CD4-positive, alpha-beta memory T cell (primary cell): ENCODE measurements around the gene ANO1. TPM values are rescaled to one million over a fixed set of nuclear protein-coding genes. Genes with fewer than 3 reads are reported as not detected.

ENCODE experiments used
- CTCF ChIA-PET: fragments of 350-600 bp; sonication (Branson Sonifier 250); formaldehyde crosslinking; loops from one replicate; lab custom pipeline; 2021; ENCODE audit warnings: inconsistent platforms; ENCODE audit not compliant: partially characterized antibody; lab: Charles Lee
- POLR2A ChIA-PET: fragments of 350-600 bp; sonication (Branson Sonifier 250); formaldehyde crosslinking; loops from one replicate; lab custom pipeline; 2021; ENCODE audit not compliant: partially characterized antibody; lab: Charles Lee
- DNase-seq, 5 donors: peaks; one replicate each; pipeline versions ENCODE4 v3.0.0 to v3.0.0-alpha.2; 2020 to 2022; ENCODE audit warnings: mixed read lengths in 1 of 5
- H3K27ac ChIP-seq: one replicate; pipeline ENCODE4 v1.7.0; 2013; ENCODE audit warnings: low read depth, low read length
- H3K27me3 ChIP-seq: 2 replicates; pipeline ENCODE4 v1.7.0; 2013; ENCODE audit warnings: mild to moderate bottlenecking, low read length, moderate library complexity; ENCODE audit not compliant: insufficient read depth
- H3K36me3 ChIP-seq: 2 replicates; pipeline ENCODE4 v1.7.0; 2013; ENCODE audit warnings: mild to moderate bottlenecking, low read length, moderate library complexity; ENCODE audit not compliant: insufficient read depth
- H3K4me1 ChIP-seq: 2 replicates; pipeline ENCODE4 v1.7.0; 2013; ENCODE audit warnings: mild to moderate bottlenecking, low read length, moderate library complexity; ENCODE audit not compliant: insufficient read depth
- H3K4me3 ChIP-seq, 2 donors: one replicate each; pipeline ENCODE4 v1.7.0; 2013; ENCODE audit warnings: low read length in 2 of 2, mild to moderate bottlenecking in 1 of 2
- H3K9me3 ChIP-seq, 2 donors: one replicate each; pipeline ENCODE4 v1.7.0; 2013; ENCODE audit warnings: low read length in 2 of 2, control low read depth in 1 of 2; ENCODE audit not compliant: control insufficient read depth in 1 of 2
- H3K27ac Mint-ChIP-seq, 7 donors: one replicate each; pipeline ENCODE4 v1.8.0; 2020 to 2021; ENCODE audit warnings: mixed read lengths in 7 of 7, mild to moderate bottlenecking in 6 of 7, inconsistent platforms in 3 of 7, moderate library complexity in 3 of 7
- H3K27me3 Mint-ChIP-seq, 2 donors: one replicate each; pipeline ENCODE4 v1.8.0; 2020 to 2021; ENCODE audit warnings: mixed read lengths in 2 of 2
- H3K36me3 Mint-ChIP-seq, 2 donors: one replicate each; pipeline ENCODE4 v1.8.0; 2020 to 2021; ENCODE audit warnings: mixed read lengths in 2 of 2, inconsistent platforms in 1 of 2, mild to moderate bottlenecking in 1 of 2
- H3K4me1 Mint-ChIP-seq, 4 donors: one replicate each; pipeline ENCODE4 v1.8.0; 2020 to 2021; ENCODE audit warnings: mixed read lengths in 4 of 4, mild to moderate bottlenecking in 1 of 4
- H3K4me3 Mint-ChIP-seq, 8 donors: one replicate each; pipeline ENCODE4 v1.8.0; 2020 to 2021; ENCODE audit warnings: mixed read lengths in 8 of 8, mild to moderate bottlenecking in 7 of 8, moderate library complexity in 6 of 8, inconsistent platforms in 3 of 8
- H3K9me3 Mint-ChIP-seq, 8 donors: one replicate each; pipeline ENCODE4 v1.8.0; 2020 to 2021; ENCODE audit warnings: mixed read lengths in 8 of 8, mild to moderate bottlenecking in 5 of 8, inconsistent platforms in 3 of 8, moderate library complexity in 1 of 8
- intact Hi-C: fragments of 100-400 bp; cut with micrococcal nuclease; formaldehyde crosslinking; loops from one replicate; pipeline ENCODE4 v1.15.1; 2023
- polyA plus RNA-seq, 2 donors: library from polyadenylated mRNA; unstranded; fragments of 300-500 nt; fragmentation: Illumina TruSeq; gene quantifications; one replicate each; pipeline ENCODE4 v1.2.3, GENCODE V29; 2021
- total RNA-seq, 2 experiments: library from RNA; stranded (reverse); gene quantifications; one replicate each; pipeline ENCODE4 v1.2.3, GENCODE V29; 2021

The ANO1 gene
- total and polyA plus RNA-seq, 4 experiments from 2014 or later, result not detected

GRCh38 chr11:70127653-70128434 lies 49.7 kb downstream of the ANO1 start:
- intact Hi-C loops, result no loop called here
- Mint-ChIP-seq H3K9me3 (peaks cover 0 to 5% (median 0%) of the 10 kb centered on the region in 8 donors), H3K4me3 (no peak overlapping the region), H3K4me1 (peaks cover 0 to 1% (median 0%) of the 10 kb centered on the region in 4 donors), H3K27me3 (peaks cover 0 to 2% of the 10 kb centered on the region in 2 donors), H3K27ac (no peak overlapping the region), H3K36me3 (no peaks in the 10 kb centered on the region)
- no peak for DNase-seq
- Histone ChIP-seq H3K27me3 (no peaks in the 10 kb centered on the region), H3K4me1 (no peaks in the 10 kb centered on the region), H3K9me3 (no peaks in the 10 kb centered on the region), H3K4me3 (no peak overlapping the region), H3K36me3 (no peaks in the 10 kb centered on the region), H3K27ac (no peak overlapping the region)
- ChIA-PET POLR2A (no interaction called here), CTCF (no interaction called here)

- ChIA-PET CTCF (no interaction called here), POLR2A (no interaction called here)
- Histone ChIP-seq H3K4me1 (no peaks in the 10 kb centered on the region), H3K9me3 (no peaks in the 10 kb centered on the region), H3K27ac (no peak overlapping the region), H3K36me3 (no peaks in the 10 kb centered on the region), H3K4me3 (no peak overlapping the region), H3K27me3 (no peaks in the 10 kb centered on the region)
- Mint-ChIP-seq H3K27ac (no peak overlapping the region), H3K36me3 (no peaks in the 10 kb centered on the region), H3K4me3 (no peak overlapping the region), H3K4me1 (peaks cover 0 to 1% (median 0%) of the 10 kb centered on the region in 4 donors), H3K9me3 (peaks cover 0 to 5% (median 0%) of the 10 kb centered on the region in 8 donors), H3K27me3 (peaks cover 0 to 2% of the 10 kb centered on the region in 2 donors)
- no peak for DNase-seq
- intact Hi-C loops, result no loop called here
These were observed 50.4 kb downstream of the ANO1 start for GRCh38 chr11:70128435-70128906.

- Mint-ChIP-seq H3K27me3 (no peaks in the 10 kb centered on the region), H3K9me3 (peaks cover 0 to 5% (median 0%) of the 10 kb centered on the region in 8 donors), H3K27ac (no peak overlapping the region), H3K36me3 (no peaks in the 10 kb centered on the region), H3K4me1 (peaks cover 0 to 1% (median 0%) of the 10 kb centered on the region in 4 donors), H3K4me3 (no peak overlapping the region)
- H3K27me3 ChIP-seq, result no peaks in the 10 kb centered on the region
- ChIA-PET CTCF (no interaction called here), POLR2A (no interaction called here)
- no peaks in the 10 kb centered on the region for H3K36me3 ChIP-seq
- no peaks in the 10 kb centered on the region for H3K9me3 ChIP-seq
- no peak for DNase-seq
- no peak overlapping the region for H3K4me3 ChIP-seq
- H3K27ac ChIP-seq, result no peak overlapping the region
- no peaks in the 10 kb centered on the region for H3K4me1 ChIP-seq
- intact Hi-C loops, result no loop called here
These were observed 51.0 kb downstream of the ANO1 start for GRCh38 chr11:70129051-70129592.

- no peaks in the 10 kb centered on the region for H3K27me3 ChIP-seq
- no peak overlapping the region for H3K4me3 ChIP-seq
- intact Hi-C loops, result no loop called here
- no peak overlapping the region for H3K4me3 Mint-ChIP-seq
- H3K27ac Mint-ChIP-seq, result no peak overlapping the region
- H3K9me3 ChIP-seq, result no peaks in the 10 kb centered on the region
- DNase-seq, result no peak
- H3K36me3 Mint-ChIP-seq, result no peaks in the 10 kb centered on the region
- ChIA-PET CTCF (no interaction called here), POLR2A (no interaction called here)
- H3K27ac ChIP-seq, result no peak overlapping the region
- H3K4me1 Mint-ChIP-seq, result peaks cover 0 to 1% (median 0%) of the 10 kb centered on the region in 4 donors
- no peaks in the 10 kb centered on the region for H3K36me3 ChIP-seq
- peaks cover 0 to 5% (median 0%) of the 10 kb centered on the region in 8 donors for H3K9me3 Mint-ChIP-seq
- H3K27me3 Mint-ChIP-seq, result peaks cover 0 to 2% of the 10 kb centered on the region in 2 donors
- H3K4me1 ChIP-seq, result no peaks in the 10 kb centered on the region
These were observed 52.5 kb downstream of the ANO1 start for GRCh38 chr11:70130636-70131035.

GRCh38 chr11:70131606-70132190 lies 53.6 kb downstream of the ANO1 start:
- Mint-ChIP-seq H3K27ac (no peak overlapping the region), H3K9me3 (peaks cover 0 to 2% (median 0%) of the 10 kb centered on the region in 8 donors), H3K4me3 (no peak overlapping the region), H3K27me3 (peaks cover 0 to 2% of the 10 kb centered on the region in 2 donors), H3K4me1 (peaks cover 0 to 1% (median 0%) of the 10 kb centered on the region in 4 donors), H3K36me3 (no peaks in the 10 kb centered on the region)
- Histone ChIP-seq H3K9me3 (no peaks in the 10 kb centered on the region), H3K27ac (no peak overlapping the region), H3K4me1 (no peaks in the 10 kb centered on the region), H3K36me3 (no peaks in the 10 kb centered on the region), H3K27me3 (no peaks in the 10 kb centered on the region), H3K4me3 (no peak overlapping the region)
- intact Hi-C loops, result no loop called here
- DNase-seq, result no peak
- CTCF ChIA-PET, result no interaction called here
- POLR2A ChIA-PET, result no interaction called here

GRCh38 chr11:70132641-70133040 lies 54.5 kb downstream of the ANO1 start:
- H3K4me3 ChIP-seq, result no peak overlapping the region
- no peaks in the 10 kb centered on the region for H3K4me1 ChIP-seq
- peaks cover 0 to 2% (median 0%) of the 10 kb centered on the region in 8 donors for H3K9me3 Mint-ChIP-seq
- H3K27ac Mint-ChIP-seq, result no peak overlapping the region
- peaks cover 0 to 1% (median 0%) of the 10 kb centered on the region in 4 donors for H3K4me1 Mint-ChIP-seq
- no peaks in the 10 kb centered on the region for H3K36me3 ChIP-seq
- DNase-seq, result no peak
- intact Hi-C loops, result no loop called here
- H3K4me3 Mint-ChIP-seq, result no peak overlapping the region
- POLR2A ChIA-PET, result no interaction called here
- CTCF ChIA-PET, result no interaction called here
- no peaks in the 10 kb centered on the region for H3K27me3 ChIP-seq
- no peaks in the 10 kb centered on the region for H3K9me3 ChIP-seq
- no peak overlapping the region for H3K27ac ChIP-seq
- H3K36me3 Mint-ChIP-seq, result no peaks in the 10 kb centered on the region
- H3K27me3 Mint-ChIP-seq, result peaks cover 0 to 2% of the 10 kb centered on the region in 2 donors

- Histone ChIP-seq H3K27ac (no peak overlapping the region), H3K27me3 (no peaks in the 10 kb centered on the region), H3K36me3 (no peaks in the 10 kb centered on the region), H3K4me1 (no peaks in the 10 kb centered on the region), H3K9me3 (no peaks in the 10 kb centered on the region), H3K4me3 (no peak overlapping the region)
- Mint-ChIP-seq H3K36me3 (no peaks in the 10 kb centered on the region), H3K27ac (no peak overlapping the region), H3K4me3 (no peak overlapping the region), H3K27me3 (peaks cover 0 to 2% of the 10 kb centered on the region in 2 donors), H3K4me1 (no peaks in the 10 kb centered on the region), H3K9me3 (peaks cover 0 to 2% (median 0%) of the 10 kb centered on the region in 8 donors)
- DNase-seq, result no peak
- POLR2A ChIA-PET, result no interaction called here
- intact Hi-C loops, result no loop called here
- CTCF ChIA-PET, result no interaction called here
These were observed 55.7 kb downstream of the ANO1 start for GRCh38 chr11:70133771-70134335.
